Measurements from ENCODE around the gene LNX1.

LNX1 gene

DNA sequence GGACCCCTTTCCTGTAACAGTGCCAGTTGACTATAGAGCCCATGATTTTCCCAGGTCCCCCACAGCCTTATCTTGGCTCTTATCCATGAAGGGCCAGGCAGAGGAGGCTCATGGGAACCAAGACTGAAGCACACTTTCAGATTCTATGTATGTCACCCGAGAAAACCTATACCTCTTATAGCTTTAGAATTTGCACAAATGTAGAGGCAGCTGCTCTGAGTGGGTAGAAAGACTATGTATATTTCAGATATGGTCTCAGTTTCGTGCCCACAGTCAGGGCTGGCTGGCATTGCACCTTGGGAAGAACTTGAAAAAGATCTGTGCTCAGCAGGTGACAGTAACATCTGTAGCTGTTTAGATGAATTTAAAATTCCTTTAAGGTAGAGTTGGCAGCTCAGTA, 8.3 kb upstream of the LNX1 start:
- FAIRE-seq (no peak), DNase-seq (ENCODE audit: low spot score) (no peak)

DNA sequence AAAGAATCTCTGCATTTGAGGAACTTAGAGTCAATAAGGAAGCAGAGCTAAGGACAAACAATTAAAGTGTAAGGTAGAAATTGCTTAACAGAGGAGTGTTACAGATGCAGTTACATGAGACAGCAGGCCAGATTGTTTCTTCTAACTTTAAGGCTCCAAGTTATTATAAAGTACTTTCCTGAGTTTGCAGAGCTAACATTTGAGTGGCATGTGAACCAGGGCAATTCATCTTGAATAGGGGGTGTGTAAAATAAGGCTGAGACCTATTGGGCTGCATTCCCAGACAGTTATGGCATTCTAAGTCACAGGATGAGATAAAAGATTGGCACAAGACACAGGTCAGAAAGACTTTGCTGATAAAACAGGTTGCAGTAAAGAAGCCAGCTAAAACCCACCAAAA, 7.6 kb upstream of the LNX1 start:
- DNase-seq (ENCODE audit: low spot score) (no peak), FAIRE-seq (no peak)

DNA sequence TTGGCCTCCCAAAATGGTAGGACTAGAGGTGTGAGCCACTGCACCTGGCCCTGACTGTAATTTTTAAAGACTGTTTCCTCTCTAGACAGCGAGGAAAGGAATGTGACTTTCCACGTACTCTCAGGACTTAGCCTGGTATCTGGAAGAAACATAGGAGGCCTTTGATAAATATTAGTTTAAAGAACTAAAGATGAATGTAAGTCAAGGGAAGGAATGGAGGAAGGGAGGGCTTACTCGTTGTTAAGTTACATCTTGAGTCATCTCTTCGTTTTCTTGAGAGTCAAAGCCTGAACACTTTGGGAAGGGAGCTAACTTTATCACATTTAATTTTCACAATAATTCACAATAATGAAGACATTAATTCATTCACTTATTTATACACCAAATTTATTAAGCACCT, 7.2 kb upstream of the LNX1 start:
- DNase-seq (ENCODE audit: low spot score) (no peak), FAIRE-seq (no peak)

DNA sequence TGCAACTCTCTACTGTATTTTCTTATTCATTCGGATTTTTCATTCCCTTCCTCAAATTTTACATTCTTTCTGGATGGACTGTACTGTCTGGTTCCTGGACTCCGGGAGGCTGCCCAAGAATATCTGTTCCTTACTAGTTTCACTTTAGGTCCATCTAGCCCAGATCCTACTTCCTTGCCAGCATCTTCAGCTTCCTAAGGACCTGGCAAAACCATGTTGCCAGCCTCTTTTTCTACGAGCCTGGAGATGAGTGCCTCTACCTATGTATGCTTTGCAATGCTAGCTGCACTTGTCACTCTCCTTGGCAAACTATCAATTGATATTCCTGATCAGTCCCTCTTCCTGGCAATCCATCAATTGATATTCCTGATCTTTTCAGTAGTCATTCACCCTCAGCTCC, 5.6 kb upstream of the LNX1 start:
- FAIRE-seq = no peak
- DNase-seq (ENCODE audit: low spot score) = no peak

DNA sequence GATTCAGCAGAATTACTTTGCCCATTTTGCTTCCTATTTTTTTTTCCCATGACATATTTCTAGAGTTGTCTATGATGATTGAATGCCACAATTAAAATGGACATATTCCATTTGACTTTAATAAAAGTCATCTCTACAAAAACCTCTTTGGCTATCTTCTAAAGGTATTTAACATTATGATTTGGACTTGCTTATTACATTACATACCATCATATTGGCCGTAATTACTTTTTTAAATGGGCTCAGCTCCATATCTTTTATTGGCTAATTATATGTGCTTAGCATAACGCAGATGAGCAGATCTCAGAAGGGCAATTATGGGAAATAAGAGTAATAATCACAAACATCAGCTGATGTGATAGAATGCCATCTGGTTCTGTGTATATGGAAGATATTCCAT, 4.5 kb upstream of the LNX1 start:
- FAIRE-seq = no peak
- DNase-seq (ENCODE audit: low spot score) = no peak

DNA sequence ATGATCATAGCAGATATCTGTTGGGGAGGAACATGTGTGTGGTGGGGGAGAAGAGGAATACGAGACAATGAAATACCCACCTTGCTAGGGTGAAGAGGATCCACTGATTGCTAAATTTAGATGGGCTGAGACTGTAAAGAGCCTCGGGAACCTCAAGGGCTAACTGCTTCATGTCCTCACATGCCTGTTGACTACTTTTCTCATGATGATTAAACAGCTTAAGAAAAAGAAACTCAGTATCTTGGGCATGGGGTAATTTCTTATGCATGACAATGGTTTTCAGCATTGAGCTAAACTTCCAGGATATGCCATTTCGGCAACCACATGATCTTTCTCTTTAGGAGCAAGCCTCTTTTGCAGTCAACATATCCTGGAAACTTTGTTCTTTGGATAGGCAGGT, 3.9 kb upstream of the LNX1 start:
- no peak for FAIRE-seq

DNA sequence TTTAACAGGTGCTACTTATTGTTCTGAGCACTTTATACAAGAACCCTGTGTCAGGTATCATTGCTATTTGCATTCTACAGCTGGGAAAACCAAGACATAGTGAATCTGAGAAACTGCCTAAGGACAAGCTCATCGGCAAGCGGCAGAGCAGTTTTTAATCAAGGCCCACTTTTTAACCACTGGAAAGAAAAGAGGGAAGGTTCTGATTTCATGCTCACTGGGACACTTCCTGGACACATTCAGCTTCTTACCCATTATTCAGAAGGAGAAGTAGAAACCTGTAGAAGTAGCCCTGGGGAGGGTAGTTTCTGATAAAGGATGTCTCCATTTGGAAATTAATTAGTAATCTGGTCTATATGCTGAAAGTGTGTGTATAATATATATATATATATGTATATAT, 2.5 kb upstream of the LNX1 start:
- DNase-seq (ENCODE audit: low spot score) = no peak
- no peak for FAIRE-seq

More for the DNA sequence above, 3.9 kb upstream of the LNX1 start:
- DNase-seq (ENCODE audit: low spot score) = no peak

DNA sequence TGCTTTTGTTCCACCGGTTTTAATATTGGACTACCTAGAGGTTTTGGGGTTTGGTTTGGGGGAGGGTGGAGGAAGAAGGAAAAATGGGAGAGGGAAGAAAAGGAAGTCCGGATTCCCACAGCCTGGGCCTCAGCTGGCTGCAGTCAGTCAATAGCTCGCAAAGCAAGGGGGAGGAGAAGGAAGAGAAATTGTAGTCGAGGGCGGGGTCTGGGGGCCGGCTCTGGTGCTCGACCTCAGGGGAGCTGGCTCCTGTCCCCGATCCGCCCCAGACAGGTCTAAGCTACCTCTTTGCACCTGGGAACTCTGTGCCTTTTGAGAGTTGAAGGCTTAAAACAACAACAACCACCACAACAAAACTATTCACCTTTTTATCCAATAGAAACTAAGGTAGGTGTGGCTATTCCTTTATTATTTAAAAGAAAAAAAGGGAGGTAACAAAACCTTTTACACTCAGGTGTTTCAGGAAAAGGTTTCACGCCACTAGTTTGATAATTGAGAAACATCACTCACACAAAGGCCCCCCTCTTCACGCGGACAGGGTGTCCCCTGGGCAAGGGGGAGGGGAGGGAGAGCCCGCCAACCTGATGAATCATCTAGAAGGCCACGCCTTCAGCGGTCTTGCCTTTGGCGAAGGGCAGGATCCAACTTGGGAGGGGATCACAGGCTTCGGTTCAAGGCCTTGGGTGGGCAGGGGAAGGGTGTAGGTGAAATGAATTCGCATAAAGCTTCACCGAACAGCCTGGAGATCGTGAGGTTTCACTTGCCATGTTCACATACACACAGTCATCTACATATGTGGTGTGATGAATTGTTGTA, 1.6 kb upstream of the LNX1 start:
- FAIRE-seq (no peak), DNase-seq (ENCODE audit: low spot score) (no peak)

DNA sequence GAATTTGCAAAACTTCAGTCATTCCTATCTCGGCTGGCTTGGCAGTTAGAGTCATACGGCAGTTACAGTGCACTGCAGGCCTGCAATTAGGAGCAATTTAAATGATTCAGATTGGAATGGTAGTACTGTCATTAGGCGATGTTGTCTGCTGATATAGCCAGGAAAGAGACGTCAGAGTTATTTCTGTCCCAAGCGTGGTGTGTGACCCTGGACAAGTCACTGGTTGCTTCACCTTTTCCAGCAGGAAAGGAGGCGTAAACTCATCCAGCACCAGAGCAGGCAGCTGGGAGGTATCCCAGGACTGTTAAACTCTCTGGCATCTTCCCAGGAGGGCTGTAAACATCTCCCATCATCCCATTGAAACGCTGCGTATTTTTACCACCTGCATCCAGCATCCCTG, 836 bp upstream of the LNX1 start:
- DNase-seq (ENCODE audit: low spot score) (no peak), FAIRE-seq (no peak)

DNA sequence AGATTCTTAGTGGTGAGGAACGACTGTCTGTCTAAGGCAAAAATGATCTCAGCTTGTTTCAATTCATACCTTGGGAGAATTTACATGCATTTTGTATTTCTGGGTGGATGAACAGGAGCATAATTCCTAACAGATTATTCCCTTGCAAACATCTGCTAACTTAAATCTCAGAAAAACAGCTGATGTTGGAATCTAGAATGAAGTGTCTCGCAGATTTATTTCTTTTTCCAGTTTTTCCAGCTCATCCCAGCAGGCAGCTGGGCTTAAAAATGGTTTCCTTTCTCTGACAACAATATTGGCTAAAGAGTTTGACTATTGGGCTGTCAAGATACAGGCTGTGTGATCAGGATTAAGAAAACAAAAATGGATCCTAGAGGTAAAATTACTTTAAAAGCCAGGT, 1.1 kb downstream of the LNX1 start:
- FAIRE-seq = no peak
- DNase-seq (ENCODE audit: low spot score) = no peak

DNA sequence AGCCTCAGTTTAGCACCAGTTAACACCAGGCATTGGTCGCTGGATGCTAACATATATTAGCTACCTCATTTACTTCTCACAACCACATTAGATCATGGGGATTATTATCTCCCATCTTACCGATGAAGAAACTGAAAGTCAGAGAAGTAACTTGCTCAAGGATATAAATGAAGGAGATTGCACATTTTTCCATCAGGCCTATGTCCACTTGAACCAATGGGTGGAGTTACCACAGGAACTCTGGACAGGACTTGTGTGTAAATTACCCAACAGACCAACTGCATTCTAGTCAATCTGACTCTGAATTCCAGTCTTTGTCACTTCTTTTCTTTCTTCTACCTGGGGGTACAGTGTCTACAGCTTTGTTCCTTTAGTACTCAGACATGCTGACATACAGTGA, 1.8 kb downstream of the LNX1 start:
- DNase-seq (ENCODE audit: low spot score) = no peak
- no peak for FAIRE-seq

DNA sequence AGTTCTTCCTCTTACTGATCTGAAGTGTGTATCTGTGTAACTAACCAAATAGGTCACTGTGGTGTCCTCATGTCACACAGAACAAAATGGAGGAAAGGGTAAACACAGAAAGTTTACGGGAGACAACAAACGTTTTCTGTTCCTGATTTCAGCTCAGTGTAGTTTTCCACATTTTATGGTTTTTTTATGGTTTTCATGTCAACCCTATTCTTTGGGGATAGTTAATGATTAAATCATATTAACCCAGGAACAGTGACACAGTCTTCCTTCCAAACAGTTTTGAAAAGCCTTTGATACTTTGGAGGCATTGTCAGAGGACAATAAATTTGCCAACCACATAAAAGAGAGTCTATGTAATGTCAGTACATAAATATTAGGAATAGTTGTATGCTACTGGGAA, 4.2 kb downstream of the LNX1 start:
- no peak for FAIRE-seq
- no peak for DNase-seq (ENCODE audit: low spot score)

DNA sequence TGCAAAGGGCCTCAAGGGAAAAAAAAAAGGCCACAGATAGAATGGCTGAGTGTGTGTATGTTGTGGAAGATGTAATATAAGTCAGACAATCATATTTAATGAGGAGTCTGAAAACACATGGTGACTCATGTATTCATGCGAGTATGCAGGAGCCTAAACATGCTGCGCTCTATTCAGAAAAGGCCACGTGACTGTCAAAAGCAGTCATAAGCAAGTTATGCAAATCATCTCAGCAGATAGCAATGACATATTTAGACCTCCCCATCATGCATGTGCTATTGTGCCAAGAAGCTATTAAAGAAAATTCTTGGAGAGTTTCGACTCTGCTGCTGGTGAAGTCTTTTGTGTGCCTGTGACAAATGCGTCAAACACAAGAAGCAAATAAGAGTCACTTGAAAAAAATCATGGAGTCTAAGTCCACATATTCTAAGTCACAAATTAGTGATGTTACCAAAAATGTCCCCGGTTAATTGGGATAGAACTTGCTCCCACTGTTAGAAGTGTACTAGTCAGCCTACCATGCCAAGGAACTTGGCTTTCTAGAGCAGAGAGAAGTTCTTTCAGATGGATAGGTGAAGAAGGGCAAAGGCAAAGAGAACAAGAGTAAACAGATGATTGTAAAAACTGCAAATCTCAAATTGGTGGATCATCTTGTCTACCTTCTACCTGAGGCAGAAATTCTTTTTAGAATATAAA, 5.0 kb downstream of the LNX1 start:
- FAIRE-seq (no peak), DNase-seq (ENCODE audit: low spot score) (no peak)

DNA sequence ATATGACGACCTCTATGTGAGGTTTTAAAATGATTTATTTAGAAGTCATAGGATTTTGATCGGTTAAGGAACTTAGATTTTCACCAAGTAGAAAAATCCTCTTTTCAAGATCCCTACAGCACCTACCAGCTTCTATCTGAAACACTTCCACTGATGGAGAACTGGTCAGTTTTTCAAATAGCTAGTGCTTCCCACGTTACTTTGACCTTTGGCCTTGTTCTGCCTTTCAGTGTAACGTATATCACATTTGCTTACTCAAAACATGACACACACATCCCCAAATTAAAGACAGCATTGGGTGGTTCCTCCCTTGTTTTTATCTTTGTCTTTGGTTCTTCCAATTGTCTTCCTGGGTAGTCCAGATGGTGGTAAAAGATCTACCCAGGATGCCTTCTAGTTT, 6.6 kb downstream of the LNX1 start:
- FAIRE-seq (no peak), DNase-seq (ENCODE audit: low spot score) (no peak)

DNA sequence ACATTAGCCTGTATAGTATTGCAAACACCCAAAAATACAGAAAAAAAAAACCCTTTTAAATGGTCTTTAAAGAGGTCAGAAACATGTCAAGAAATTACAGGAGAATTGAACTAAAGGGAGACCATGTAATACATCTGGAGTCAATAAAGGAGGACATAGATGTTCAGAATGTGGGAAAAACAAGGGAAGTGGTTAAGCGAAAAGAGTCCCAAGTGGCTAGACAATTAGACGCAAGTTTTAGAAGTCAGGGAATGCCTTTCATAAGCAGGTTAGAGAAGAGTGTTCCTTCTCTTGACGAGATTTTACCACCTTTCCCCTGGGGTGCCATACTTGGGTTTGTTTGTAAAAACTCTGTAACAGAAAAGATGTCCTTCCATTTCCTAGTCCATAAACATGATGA, 7.8 kb downstream of the LNX1 start:
- no peak for DNase-seq (ENCODE audit: low spot score)
- no peak for FAIRE-seq

DNA sequence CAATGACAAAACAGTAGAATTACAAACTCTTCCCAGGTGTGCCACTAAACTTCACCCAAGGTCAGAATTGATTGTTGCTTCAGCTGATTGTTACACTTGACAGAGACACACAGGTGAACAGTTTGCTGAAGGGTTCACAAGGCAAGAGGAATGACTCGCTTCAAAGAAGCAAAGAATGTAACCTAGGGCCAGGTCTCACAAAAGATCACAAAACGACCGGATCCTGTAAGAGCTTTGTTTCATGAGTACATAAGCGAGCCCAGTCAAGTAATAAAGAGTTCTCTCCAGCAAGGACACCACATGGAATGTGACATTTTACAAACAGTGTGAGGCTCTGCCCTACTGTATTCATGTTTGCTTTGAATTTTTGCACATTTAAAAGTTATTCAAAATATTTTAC, 9.1 kb downstream of the LNX1 start:
- no peak for DNase-seq (ENCODE audit: low spot score)
- FAIRE-seq = no peak

DNA sequence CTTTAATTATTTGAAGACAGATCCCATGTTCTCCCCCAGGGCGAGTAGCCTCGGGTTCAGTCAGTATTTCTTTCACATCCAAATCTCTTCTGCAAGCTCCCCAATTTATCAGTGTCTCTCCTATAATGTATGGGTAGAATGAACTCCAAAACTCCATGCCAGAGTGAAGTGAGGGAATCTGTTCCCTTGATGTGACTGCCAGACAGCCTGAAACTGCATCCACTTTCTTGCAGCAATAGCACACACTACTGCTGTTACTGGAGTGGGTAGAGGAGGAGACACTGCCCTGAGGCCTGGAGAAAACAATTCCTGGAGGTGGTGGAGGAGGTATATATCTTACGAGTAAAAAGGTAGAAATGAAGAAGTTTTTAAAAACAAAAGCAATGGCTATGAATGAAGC, 11.0 kb downstream of the LNX1 start:
- no peak for DNase-seq (ENCODE audit: low spot score)
- no peak for FAIRE-seq

DNA sequence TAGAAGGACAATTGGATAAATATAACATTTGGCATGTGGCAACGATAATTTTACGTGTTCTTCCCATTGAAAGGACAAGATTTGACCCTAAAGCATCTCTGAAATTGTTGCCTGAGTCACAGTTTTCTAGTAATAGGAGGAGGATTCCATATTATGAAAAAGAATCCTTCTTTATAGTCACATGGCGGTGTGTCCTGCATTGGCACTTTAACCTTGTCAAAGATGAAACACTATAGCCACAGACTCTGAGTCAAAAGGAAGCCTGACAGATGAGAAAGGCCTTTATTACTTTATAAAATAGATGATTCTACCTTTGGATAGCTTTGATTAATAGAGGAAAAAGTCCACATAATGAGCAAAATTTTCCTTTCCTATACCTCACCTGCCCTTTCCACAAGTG, 11.5 kb downstream of the LNX1 start:
- FAIRE-seq (no peak), DNase-seq (ENCODE audit: low spot score) (no peak)

DNA sequence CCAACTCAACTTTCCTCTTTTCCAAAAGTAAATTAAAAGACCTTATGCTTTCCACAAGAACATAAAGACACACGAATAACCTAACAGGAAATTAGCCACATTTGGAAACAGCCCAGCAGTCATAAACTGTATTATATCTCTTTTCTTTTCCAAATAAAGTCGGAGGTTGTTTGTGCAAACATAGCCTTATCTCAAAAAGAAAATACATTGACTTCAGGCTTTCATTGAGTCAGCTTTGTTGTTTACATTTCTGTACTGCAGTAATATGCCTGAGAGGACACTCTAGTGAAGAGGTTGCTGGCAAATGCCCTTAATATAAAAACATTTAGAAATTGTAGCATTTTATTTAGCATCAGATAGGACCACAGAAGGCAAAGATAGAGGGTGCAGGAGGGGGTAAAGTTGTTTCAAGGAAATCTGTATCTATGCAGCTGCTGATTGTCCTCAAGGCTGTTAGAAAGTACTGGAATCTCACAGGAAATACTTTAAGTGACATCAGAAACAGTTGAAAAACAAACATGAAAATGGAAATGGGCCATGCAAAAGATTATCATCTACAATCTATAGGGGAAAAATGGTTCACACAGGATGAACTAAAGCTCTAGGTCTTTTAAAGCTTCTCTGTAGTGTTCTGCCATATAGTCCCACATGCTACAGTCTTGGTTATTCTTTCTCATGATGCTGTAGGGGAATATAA, 14.5 kb downstream of the LNX1 start:
- FAIRE-seq (no peak), DNase-seq (ENCODE audit: low spot score) (no peak)

DNA sequence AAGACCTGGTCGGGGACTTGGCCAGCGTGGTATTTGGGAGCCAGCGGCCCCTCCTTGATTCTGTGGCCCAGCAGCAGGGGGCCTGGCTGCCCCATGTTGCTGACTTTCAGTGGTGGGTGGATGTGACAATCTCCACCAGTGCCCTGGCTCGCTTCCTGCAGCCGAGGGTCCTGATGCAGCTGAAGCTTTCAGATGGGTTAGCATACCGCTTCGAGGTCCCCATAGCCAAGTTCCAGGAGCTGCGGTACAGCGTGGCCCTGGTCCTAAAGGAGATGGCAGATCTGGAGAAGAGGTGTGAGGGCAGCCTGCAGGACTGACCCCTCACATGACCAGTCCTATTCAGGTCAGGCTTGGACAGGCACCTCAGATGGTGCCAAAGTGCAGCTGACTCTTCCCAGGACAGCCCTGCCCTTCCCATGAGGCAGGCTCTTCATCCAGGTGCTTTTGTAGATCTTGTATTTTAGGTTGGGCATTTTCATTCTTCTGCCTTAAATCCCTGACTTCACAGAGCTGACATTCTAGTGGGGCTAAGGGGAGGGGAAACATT, 15.1 kb downstream of the LNX1 start:
- DNase-seq (ENCODE audit: low spot score) = no peak

DNA sequence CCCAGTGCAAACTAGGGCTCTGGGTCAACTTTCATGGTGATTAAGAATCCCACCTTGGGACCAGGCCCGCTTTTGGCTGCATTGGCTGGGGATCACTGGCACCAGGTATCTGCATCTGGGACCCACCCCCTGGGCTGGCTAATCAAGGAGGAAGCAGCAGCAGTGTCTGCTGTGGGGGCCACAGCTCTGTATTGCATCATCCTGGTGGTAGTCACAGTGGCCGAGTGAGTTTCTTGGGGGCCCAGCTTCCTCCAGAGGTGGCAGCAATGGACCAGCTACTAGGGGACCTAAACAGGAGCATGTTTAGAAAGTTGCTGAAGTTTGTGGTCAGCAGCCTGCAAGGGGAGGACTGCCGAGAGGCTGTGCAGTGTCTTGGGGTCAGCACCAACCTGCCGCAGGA, 15.7 kb downstream of the LNX1 start:
- DNase-seq (ENCODE audit: low spot score) = no peak
- FAIRE-seq = no peak

More for the DNA sequence above, 15.1 kb downstream of the LNX1 start:
- no peak for FAIRE-seq

DNA sequence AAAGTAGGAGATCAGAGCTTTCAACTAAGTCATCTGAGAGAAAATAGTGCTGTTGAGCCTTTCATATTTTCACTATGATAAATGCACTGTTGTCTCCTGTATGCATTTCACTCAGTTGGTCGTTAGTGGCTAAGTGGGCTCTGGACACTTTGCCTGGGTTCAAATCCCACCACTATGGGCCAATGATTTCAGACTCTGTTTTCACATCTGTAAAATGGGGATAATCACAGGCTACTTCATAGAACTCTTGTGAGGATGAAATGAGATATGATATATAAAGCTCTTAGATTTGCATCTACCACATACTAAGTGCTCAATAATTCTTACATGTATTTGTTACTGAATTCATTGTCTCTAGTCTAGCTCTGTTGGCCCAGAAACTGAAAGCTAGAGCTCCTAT, 16.8 kb downstream of the LNX1 start:
- DNase-seq (ENCODE audit: low spot score) (no peak), FAIRE-seq (no peak)
